Measurements from ENCODE around the gene IMMP2L. TPM values are rescaled to one million over a fixed set of nuclear protein-coding genes. Genes with fewer than 3 reads are reported as not detected.

The IMMP2L gene
- total RNA-seq, 1 experiment from 2014 or later: 8.6 TPM

DNA sequence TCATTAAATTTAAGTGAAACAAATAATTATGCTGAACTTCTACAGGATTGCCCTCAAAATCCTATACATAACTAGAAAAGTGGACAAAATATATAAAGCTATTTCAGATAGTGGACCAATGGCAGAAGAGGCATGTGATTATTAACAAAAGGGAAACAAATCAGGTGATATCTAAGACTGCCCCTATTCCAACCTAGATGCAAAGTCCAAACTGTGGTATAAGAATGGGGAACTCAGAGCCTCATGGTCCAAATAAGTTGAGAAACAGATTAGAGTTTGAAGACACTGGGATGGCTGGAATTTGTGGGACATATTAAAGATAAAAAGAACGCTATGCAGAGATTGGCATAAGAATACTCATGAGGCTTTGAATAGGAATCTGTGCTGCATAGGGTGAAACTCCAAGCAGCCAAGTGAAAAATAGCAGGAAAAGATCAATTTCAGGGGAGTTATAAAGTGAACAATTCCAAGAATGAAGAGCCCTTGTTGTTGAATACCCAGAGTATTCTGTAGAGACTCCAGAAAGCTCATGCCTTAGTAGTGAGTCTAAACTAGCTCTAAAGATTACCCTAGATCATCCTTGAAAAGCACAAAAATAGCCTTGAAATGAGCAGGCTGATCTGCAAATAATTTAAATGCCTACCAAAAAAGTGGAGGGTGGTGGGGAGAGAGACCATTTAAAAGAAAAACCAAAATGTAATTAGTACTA lies 152.4 kb downstream of the IMMP2L start:
- TF ChIP-seq EZH2phosphoT487 (IDR thresholded peaks at IDR 0.05; ENCODE audit: borderline replicate concordance, low read length) (no peak), EZH2 (IDR thresholded peaks at IDR 0.05; ENCODE audit: low read length, unreplicated experiment) (no peak)
- TF ChIP-seq, protein P1, sequence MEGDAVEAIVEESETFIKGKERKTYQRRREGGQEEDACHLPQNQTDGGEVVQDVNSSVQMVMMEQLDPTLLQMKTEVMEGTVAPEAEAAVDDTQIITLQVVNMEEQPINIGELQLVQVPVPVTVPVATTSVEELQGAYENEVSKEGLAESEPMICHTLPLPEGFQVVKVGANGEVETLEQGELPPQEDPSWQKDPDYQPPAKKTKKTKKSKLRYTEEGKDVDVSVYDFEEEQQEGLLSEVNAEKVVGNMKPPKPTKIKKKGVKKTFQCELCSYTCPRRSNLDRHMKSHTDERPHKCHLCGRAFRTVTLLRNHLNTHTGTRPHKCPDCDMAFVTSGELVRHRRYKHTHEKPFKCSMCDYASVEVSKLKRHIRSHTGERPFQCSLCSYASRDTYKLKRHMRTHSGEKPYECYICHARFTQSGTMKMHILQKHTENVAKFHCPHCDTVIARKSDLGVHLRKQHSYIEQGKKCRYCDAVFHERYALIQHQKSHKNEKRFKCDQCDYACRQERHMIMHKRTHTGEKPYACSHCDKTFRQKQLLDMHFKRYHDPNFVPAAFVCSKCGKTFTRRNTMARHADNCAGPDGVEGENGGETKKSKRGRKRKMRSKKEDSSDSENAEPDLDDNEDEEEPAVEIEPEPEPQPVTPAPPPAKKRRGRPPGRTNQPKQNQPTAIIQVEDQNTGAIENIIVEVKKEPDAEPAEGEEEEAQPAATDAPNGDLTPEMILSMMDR (conservative IDR thresholded peaks at IDR 0.05; ENCODE audit: low read depth, low read length): no peak
- CTCF ChIA-PET: no interaction called here
- H3F3A ChIP-seq (ENCODE audit: low read length, unreplicated experiment): no peaks in the 10 kb centered on the region
- no peak overlapping the region for H3K9ac ChIP-seq (ENCODE audit: low read length)
- no TSS peak for BruUV-seq (replicated peaks)
- no peaks in the 10 kb centered on the region for H3K9me3 ChIP-seq (ENCODE audit: low read length)
- 0 out of 2 replicates have a peak, but pooled peaks cover 2% of the 10 kb centered on the region for H4K20me1 ChIP-seq (ENCODE audit: low read length)
- H3K36me3 ChIP-seq (ENCODE audit: low read depth, low read length): no peaks in the 10 kb centered on the region
- H2AFZ ChIP-seq (ENCODE audit: low read length): no peak overlapping the region
- no peaks in the 10 kb centered on the region for H3K4me1 ChIP-seq (ENCODE audit: insufficient read depth, low read length)
- POLR2A ChIA-PET (ENCODE audit: unreplicated experiment): no interaction called here
- H3K4me2 ChIP-seq (ENCODE audit: low read length): no peak overlapping the region
- no peaks in the 10 kb centered on the region for H3K9me2 ChIP-seq (replicated peaks; ENCODE audit: low read length)
- H3K27me3 ChIP-seq (ENCODE audit: low read length): no peaks in the 10 kb centered on the region
- no peaks in the 10 kb centered on the region for H3K79me2 ChIP-seq (ENCODE audit: low read length)
- intact Hi-C loops (cut with micrococcal nuclease): loop anchor here (5.0 kb wide), 1 partner anchor 43 kb away; no protein-coding TSS in a partner anchor
- no peak overlapping the region for H3K27ac ChIP-seq (ENCODE audit: low read length)
- no peak overlapping the region for H3K4me3 ChIP-seq (ENCODE audit: low read length)
- DNase-seq (no peak), ATAC-seq (no peak)

DNA sequence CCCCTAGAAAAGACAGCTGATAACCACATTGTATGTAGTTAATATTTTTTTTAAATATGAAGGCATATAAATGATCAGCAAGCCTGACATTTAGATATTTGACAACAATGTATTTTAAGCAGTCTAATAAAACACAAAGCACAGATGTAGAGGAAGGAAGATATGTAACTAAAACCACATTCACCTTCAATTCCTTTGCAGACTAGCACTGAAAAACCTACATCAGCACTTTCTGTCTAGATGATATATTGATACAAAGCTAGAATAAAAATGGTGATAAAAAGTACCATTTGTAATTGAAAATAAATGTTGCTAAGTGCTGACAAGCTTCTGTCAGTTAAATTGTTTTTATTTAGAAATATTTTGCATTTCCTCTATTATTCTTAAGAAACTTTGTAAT lies 153.6 kb downstream of the IMMP2L start:
- no peak for DNase-seq
- TF ChIP-seq, protein P1 (conservative IDR thresholded peaks at IDR 0.05; ENCODE audit: low read depth, low read length): no peak
- TF ChIP-seq EZH2phosphoT487 (IDR thresholded peaks at IDR 0.05; ENCODE audit: borderline replicate concordance, low read length) (no peak), EZH2 (IDR thresholded peaks at IDR 0.05; ENCODE audit: low read length, unreplicated experiment) (no peak)
- POLR2A ChIA-PET (ENCODE audit: unreplicated experiment): no interaction called here

DNA sequence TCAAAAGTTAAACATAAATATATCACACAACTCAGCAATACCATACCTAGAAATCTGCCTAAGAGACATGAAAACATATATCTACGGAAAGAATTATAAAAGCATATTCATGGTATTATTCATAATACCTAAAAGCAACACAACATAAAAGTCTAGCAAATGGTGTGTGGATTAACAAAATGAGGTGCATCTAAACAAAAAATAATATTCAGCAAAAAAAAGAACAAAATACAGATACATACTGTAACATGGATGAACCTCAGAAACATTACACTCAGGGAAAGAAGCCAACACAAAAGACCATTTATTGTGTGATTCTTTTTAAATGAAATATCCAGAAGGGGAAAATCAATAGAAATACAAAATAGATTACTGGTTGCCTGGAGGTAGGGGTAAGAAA lies 155.0 kb downstream of the IMMP2L start:
- Histone ChIP-seq H2AFZ (ENCODE audit: low read length) (no peak overlapping the region), H3F3A (ENCODE audit: low read length, unreplicated experiment) (no peaks in the 10 kb centered on the region), H3K4me3 (ENCODE audit: low read length) (no peak overlapping the region), H3K27me3 (ENCODE audit: low read length) (no peaks in the 10 kb centered on the region), H3K36me3 (ENCODE audit: low read depth, low read length) (no peaks in the 10 kb centered on the region), H3K79me2 (ENCODE audit: low read length) (no peaks in the 10 kb centered on the region), H3K9me2 (replicated peaks; ENCODE audit: low read length) (no peaks in the 10 kb centered on the region), H3K4me1 (ENCODE audit: insufficient read depth, low read length) (no peaks in the 10 kb centered on the region), H3K27ac (ENCODE audit: low read length) (no peak overlapping the region), H3K4me2 (ENCODE audit: low read length) (no peak overlapping the region), H3K9me3 (ENCODE audit: low read length) (no peaks in the 10 kb centered on the region), H3K9ac (ENCODE audit: low read length) (no peak overlapping the region), H4K20me1 (ENCODE audit: low read length) (0 out of 2 replicates have a peak, but pooled peaks cover 4% of the 10 kb centered on the region)
- no TSS peak for BruUV-seq (replicated peaks)
- ATAC-seq: no peak
- POLR2A ChIA-PET (ENCODE audit: unreplicated experiment): no interaction called here
- intact Hi-C loops (cut with micrococcal nuclease): loop anchor here (5.0 kb wide), 1 partner anchor 40 kb away; no protein-coding TSS in a partner anchor
- DNase-seq: no peak
- CTCF ChIA-PET: no interaction called here
- TF ChIP-seq EZH2 (IDR thresholded peaks at IDR 0.05; ENCODE audit: low read length, unreplicated experiment) (no peak), EZH2phosphoT487 (IDR thresholded peaks at IDR 0.05; ENCODE audit: borderline replicate concordance, low read length) (no peak)
- TF ChIP-seq, protein P1 (conservative IDR thresholded peaks at IDR 0.05; ENCODE audit: low read depth, low read length): no peak

More for the DNA sequence above, 153.6 kb downstream of the IMMP2L start:
- no TSS peak for BruUV-seq (replicated peaks)
- Histone ChIP-seq H3K79me2 (ENCODE audit: low read length) (no peaks in the 10 kb centered on the region), H3K4me3 (ENCODE audit: low read length) (no peak overlapping the region), H3K4me2 (ENCODE audit: low read length) (no peak overlapping the region), H3K9me3 (ENCODE audit: low read length) (no peaks in the 10 kb centered on the region), H3F3A (ENCODE audit: low read length, unreplicated experiment) (no peaks in the 10 kb centered on the region), H2AFZ (ENCODE audit: low read length) (no peak overlapping the region), H3K27me3 (ENCODE audit: low read length) (no peaks in the 10 kb centered on the region), H3K27ac (ENCODE audit: low read length) (no peak overlapping the region), H3K36me3 (ENCODE audit: low read depth, low read length) (no peaks in the 10 kb centered on the region), H3K9ac (ENCODE audit: low read length) (no peak overlapping the region), H3K9me2 (replicated peaks; ENCODE audit: low read length) (no peaks in the 10 kb centered on the region), H4K20me1 (ENCODE audit: low read length) (0 out of 2 replicates have a peak, but pooled peaks cover 4% of the 10 kb centered on the region), H3K4me1 (ENCODE audit: insufficient read depth, low read length) (no peaks in the 10 kb centered on the region)
- no peak for ATAC-seq
- CTCF ChIA-PET: no interaction called here
- intact Hi-C loops (cut with micrococcal nuclease): loop anchor here (5.0 kb wide), 1 partner anchor 41 kb away; no protein-coding TSS in a partner anchor
